WTC11 (cell line): Measurements from ENCODE around the gene LPP.

Experiments
- AFF4 ChIP-seq: sonication (generic); formaldehyde crosslinking; IDR thresholded peaks from 2 replicates; pipeline ENCODE4 v1.8.1; 2023; ENCODE audit warnings: mild to moderate bottlenecking, missing genetic modification reagents, borderline replicate concordance
- AR ChIP-seq: fragments of 250-450 bp; sonication (Bioruptor Pico); IDR thresholded peaks from 2 replicates; pipeline ENCODE4 v1.9.0; 2021; ENCODE audit warnings: mild to moderate bottlenecking
- CREB1 ChIP-seq: sonication (generic); formaldehyde crosslinking; IDR thresholded peaks from 2 replicates; pipeline ENCODE4 v1.8.0; 2023; ENCODE audit warnings: mild to moderate bottlenecking, missing genetic modification reagents
- CTCF ChIP-seq: fragments of 200-600 bp; IDR thresholded peaks from 2 replicates; pipeline ENCODE4 v1.8.0; 2022; ENCODE audit warnings: antibody characterized with exemption
- HMGA2 ChIP-seq: fragments of 250-450 bp; sonication (Bioruptor Pico); IDR thresholded peaks from 2 replicates; pipeline ENCODE4 v1.4.0; 2021; ENCODE audit warnings: mild to moderate bottlenecking, moderate library complexity
- PRDM15 ChIP-seq: sonication (generic); formaldehyde crosslinking; IDR thresholded peaks from 2 replicates; pipeline ENCODE4 v1.8.0; 2022; ENCODE audit warnings: missing genetic modification reagents
- SMAD3 ChIP-seq: sonication (generic); formaldehyde crosslinking; IDR thresholded peaks from 2 replicates; pipeline ENCODE4 v1.8.0; 2022; ENCODE audit warnings: missing genetic modification reagents, mild to moderate bottlenecking, borderline replicate concordance
- USF1 ChIP-seq: sonication (generic); formaldehyde crosslinking; IDR thresholded peaks from 2 replicates; pipeline ENCODE4 v1.8.0; 2022; ENCODE audit warnings: mild to moderate bottlenecking, missing genetic modification reagents
- ZNF138 ChIP-seq: sonication (generic); formaldehyde crosslinking; conservative IDR thresholded peaks from 2 replicates; pipeline ENCODE4 v1.8.1; 2022; ENCODE audit warnings: mild to moderate bottlenecking, moderate library complexity, missing genetic modification reagents

GRCh38 chr3:188259596-188259995, 105.6 kb downstream of the LPP start:
- TF ChIP-seq SMAD3 (CRISPR knock-in tag): no peak
- no peak for TF ChIP-seq CTCF
- TF ChIP-seq USF1 (CRISPR knock-in tag): no peak
- TF ChIP-seq CREB1 (CRISPR knock-in tag): no peak
- TF ChIP-seq PRDM15: no peak
- no peak for TF ChIP-seq AR (CRISPR knock-in tag)
- TF ChIP-seq HMGA2 (CRISPR knock-in tag): no peak
- TF ChIP-seq ZNF138 (CRISPR knock-in tag): no peak
- no peak for TF ChIP-seq AFF4 (CRISPR knock-in tag)
